22Rv1 (cell line): ENCODE results near the gene DTHD1.
A peak's percentile ranks its signal among the peaks of the same experiment; 100 is the strongest.

ENCODE experiments used
- H3K27ac ChIP-seq: fragments of 450-650 bp; 2 replicates; pipeline ENCODE4 v1.5.1; 2017
- CTCF ChIP-seq: fragments of 450-650 bp; IDR thresholded peaks from 2 replicates; pipeline ENCODE4 v1.5.1; 2017; ENCODE audit warnings: mild to moderate bottlenecking
- ZFX ChIP-seq: fragments of 450-650 bp; IDR thresholded peaks from 2 replicates; pipeline ENCODE4 v1.6.1; 2017; ENCODE audit warnings: antibody characterized with exemption, borderline replicate concordance

Gene DTHD1

GRCh38 chr4:36242629-36243354 lies 38.6 kb upstream of the DTHD1 start:
- TF ChIP-seq CTCF (no peak), ZFX (no peak)
- H3K27ac ChIP-seq: no peak overlapping the region

GRCh38 chr4:36243355-36244256 lies 37.8 kb upstream of the DTHD1 start:
- H3K27ac ChIP-seq: peak overlapping the region; percentile 64
- TF ChIP-seq CTCF: no peak
- TF ChIP-seq ZFX: no peak

- peak within 1 kb of the TSS; percentile 64 for H3K27ac ChIP-seq
Measured at GRCh38 chr4:36244257-36245082, 36.9 kb upstream of the DTHD1 start, which contains the start of gene ARAP2. Gene ARAP2, minus strand, starts transcription at chr4:36244514. Its CDS starts 15,028 bp downstream, at chr4:36229486.

GRCh38 chr4:36249610-36250009 lies 31.8 kb upstream of the DTHD1 start:
- no peak for TF ChIP-seq ZFX
- TF ChIP-seq CTCF: no peak
- no peak overlapping the region for H3K27ac ChIP-seq

More at GRCh38 chr4:36244257-36245082, 36.9 kb upstream of the DTHD1 start, which contains the start of gene ARAP2:
- no peak for TF ChIP-seq ZFX
- TF ChIP-seq CTCF: peak; percentile 48

GRCh38 chr4:36251983-36252382 lies 29.4 kb upstream of the DTHD1 start:
- H3K27ac ChIP-seq: no peak overlapping the region
- TF ChIP-seq CTCF: no peak
- no peak for TF ChIP-seq ZFX

GRCh38 chr4:36254371-36254770 lies 27.0 kb upstream of the DTHD1 start:
- no peak for TF ChIP-seq ZFX
- no peak for TF ChIP-seq CTCF
- H3K27ac ChIP-seq: no peak overlapping the region
